IPS-11a (cell line): Measurements from ENCODE around the gene RSAD1.

ENCODE experiments used
- H3K4me3 ChIP-seq: one replicate; pipeline ENCODE4 v1.5.1; 2013; ENCODE audit warnings: low read depth, low read length, control low read depth

The RSAD1 gene

DNA sequence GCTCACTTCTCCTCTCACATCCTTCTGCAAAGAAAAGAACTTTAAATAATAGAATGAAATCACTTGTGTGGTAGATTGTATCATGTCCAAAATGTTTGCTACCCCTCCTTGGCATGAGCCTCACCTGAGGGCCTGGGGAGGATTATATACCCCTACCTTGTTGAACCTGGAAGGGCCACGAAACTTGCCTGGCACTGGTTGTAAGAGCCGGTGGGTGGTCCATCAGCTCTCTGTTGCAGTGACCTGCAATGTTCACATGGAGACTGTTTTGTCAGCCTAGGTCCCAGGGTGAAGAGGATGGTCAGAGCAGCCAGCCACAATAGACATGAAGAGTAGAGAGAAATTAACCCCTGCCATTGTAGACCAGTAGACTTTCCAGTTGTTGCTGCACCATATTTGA lies 10.2 kb downstream of the RSAD1 start:
- no peak overlapping the region for H3K4me3 ChIP-seq

DNA sequence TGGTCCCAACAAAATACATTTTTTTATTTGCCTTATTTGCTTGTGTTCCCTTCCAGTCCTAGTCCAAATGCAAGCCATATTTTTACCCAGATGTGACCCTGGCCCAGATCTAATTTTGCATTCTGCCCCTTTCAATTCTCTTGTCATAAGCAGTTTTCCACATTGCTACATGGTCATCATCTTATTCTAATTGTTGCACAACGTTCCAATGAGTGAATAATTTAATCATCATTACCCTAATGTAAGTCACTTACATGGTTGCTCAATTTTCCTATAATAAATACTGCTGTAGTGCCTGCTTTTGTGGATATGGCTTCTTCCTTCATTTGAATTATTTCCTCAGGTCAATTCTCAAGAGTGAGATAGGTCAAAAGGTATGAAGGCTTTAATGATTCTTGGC lies 12.8 kb downstream of the RSAD1 start:
- no peak overlapping the region for H3K4me3 ChIP-seq

DNA sequence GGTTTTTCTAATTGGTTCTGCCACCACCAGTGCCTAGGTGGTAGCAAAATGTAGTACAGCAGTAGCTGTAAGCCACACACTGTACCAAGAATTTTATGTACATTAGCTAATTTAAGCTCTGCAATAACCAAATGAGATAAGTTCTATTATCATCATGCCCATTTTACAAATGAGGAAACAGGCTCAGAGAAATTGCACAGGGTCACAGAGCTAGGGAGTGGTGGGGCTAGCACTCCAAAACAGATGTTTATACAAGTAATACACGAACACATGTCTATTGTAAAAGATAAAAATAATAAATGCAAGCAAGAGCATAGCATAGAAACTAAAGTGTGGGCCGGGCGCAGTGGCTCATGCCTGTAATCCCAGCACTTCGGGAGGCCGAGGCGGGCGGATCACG lies 13.6 kb downstream of the RSAD1 start:
- H3K4me3 ChIP-seq, result no peak overlapping the region

DNA sequence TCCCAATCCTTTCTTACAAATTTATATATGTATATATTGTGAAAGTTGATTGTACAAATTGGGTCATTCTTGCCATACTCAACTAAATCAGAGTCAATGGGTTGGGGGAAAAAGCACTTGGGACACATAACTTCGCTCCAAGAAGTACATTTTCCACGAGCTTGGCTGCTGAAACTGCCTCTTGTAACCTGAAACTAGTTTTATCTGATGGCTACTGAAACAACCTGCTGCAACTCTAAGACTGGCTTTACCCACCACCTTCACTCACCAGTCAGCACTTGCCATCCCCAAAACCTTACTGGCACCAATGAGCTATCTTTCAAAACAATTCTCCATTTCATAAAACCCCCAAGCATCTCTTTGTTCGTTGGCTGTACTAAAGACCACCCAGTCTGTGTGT lies 15.1 kb downstream of the RSAD1 start:
- H3K4me3 ChIP-seq, result no peak overlapping the region

GRCh38 chr17:50495217-50495823 lies 16.7 kb downstream of the RSAD1 start:
- H3K4me3 ChIP-seq, result no peak overlapping the region

DNA sequence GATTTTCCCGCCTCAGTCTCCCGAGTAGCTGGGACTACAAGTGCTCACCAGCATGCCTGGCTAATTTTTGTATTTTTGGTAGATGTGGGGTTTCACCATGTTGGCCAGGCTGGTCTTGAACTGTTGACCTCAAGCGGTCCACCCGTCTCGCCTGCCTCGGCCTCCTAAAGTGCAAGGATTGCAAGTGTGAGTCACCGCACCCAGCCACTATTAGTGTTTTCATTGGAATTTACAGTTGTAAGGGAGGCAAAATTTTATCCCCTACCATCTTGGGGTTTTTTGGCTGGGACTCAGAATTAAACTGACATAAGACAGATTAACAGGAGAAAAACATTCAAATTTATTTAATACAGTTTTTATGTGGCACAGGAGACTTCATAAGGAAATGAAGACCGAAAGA lies 17.3 kb downstream of the RSAD1 start:
- H3K4me3 ChIP-seq, result no peak overlapping the region

DNA sequence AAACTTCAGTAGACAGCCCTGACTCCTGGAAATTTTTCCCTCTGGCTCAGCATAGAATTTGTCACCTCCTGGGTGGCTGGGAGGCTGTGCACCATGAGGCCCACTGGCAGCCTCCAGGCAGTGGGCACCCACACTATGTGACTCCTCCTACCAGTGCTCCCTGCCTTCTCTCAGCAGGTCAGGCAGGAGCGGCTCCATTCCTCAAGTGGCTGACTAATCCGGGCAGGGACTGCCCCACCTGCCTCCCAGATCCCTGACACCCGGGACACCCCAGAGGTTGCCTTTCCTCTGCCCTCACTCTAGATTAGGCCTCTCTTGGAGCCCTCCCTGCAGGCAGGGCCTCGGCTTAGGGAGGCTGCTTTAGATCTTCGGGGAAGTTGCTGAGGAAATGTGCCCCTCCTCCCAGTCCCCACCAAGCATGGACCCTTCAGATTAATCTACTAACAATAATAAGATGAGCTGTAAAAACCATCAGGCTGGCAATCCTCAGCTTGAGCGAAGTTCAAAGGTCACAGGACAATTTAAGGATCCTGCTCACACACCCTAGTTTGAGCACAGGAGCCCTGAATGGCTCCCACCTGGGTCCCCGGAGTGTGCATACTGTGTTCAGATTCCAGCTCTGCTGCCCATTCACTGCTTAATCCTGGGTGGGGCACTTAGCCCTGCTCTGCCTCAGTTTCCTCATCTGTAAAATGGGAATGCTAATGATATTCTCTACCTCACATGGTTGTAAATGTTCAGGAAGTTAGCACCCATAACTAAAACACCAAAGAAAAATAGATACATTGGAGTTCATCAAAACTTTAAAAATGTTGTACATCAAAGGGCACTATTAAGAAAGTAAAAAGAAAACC lies 19.6 kb downstream of the RSAD1 start:
- H3K4me3 ChIP-seq, result no peak overlapping the region

- H3K4me3 ChIP-seq, result no peak overlapping the region
These were observed 20.6 kb downstream of the RSAD1 start for GRCh38 chr17:50499270-50499669.

- H3K4me3 ChIP-seq, result no peak overlapping the region
These were observed 21.1 kb downstream of the RSAD1 start for GRCh38 chr17:50499721-50500120.

GRCh38 chr17:50501054-50501453 lies 22.4 kb downstream of the RSAD1 start:
- H3K4me3 ChIP-seq, result no peak overlapping the region

- H3K4me3 ChIP-seq, result no peak overlapping the region
These were observed 23.8 kb downstream of the RSAD1 start for GRCh38 chr17:50502301-50502990.

- H3K4me3 ChIP-seq, result no peak overlapping the region
These were observed 27.0 kb downstream of the RSAD1 start for GRCh38 chr17:50505591-50506130.

DNA sequence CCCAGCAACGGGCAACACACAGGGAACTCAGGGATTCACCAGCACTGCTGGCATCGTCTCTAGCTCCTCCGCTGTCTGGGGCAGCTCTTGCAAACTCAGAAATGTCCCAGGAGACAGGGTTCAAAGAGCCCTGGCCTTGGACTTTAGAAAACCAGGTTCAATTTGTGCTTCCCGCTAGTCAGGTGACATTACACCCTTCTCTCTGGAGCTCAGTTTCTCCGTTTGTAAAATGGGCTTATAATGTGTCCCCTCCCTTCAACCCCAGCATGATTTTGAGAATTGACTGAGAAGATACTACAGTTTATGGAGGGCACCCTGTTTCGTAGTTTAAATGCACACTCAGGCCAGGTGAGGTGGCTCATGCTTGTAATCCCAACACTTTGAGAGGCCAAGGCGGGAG lies 27.6 kb downstream of the RSAD1 start:
- no peak overlapping the region for H3K4me3 ChIP-seq

GRCh38 chr17:50507871-50508572 lies 29.4 kb downstream of the RSAD1 start, which contains the start of gene MYCBPAP:
MYCBPAP (plus strand) TSS chr17:50508439; CDS start chr17:50508675, 236 bp downstream.
- H3K4me3 ChIP-seq, result peak within 1 kb of the TSS; percentile 47

DNA sequence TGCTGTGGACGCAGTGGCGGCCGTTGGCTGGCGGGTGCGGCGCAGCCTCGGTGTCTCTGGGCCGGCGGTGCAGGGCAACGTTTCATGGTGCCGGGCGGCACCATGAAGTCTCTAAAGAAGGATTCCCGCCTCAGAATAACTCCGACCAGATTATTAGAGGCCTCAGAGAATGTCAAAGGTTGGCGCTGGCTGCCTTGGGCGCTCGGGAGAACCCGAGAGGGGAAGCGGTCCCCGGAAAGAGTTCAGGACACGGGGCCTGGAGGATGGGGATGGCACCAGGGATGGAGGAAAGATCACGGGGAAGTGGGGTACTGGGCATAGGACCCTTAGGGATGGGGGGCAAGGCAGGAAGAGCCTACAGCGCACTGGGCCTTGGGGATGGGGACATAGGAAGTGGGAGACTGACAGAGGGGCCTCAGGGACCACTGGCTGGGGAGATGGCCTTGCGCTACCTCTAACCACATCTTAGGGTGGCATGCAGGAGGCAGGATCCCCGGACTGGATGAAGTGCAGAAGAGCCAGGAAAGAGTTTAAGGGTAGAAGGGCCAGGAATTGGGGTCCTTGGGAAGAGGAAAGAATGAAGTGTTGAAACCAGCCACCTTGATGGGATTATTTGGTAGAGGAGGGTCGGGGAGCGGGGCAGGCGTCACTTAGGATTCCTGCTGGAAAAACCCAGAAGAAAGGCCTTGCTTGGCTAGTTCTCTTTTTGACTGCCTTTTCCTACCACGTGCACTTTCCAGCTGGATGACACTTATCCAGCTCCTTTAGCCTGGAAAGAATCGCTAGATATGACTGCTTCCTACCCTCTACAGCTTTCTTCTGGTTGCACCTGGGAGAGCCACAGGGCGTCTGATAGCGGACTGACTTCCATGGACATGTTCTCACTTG lies 30.2 kb downstream of the RSAD1 start:
- H3K4me3 ChIP-seq, result peak overlapping the region; percentile 47

DNA sequence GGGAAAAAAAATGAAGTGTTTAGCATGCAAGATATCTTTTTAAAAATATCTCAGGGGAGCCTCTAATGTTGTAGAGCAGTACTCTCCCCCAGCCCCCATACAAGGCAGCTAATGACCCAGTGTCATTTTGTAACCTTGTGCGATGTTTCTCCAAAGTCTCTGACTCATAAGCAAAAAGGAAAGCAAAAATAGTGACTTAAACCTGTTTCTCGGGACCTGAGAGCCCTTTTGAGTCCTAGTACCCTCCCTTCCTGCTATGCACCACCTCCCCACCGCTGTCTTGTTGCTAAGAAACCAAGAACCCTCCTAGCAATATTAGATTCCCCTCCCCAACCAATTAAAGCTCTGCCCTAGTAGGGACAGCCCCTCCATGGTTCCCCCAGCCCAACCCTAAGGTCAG lies 32.4 kb downstream of the RSAD1 start:
- H3K4me3 ChIP-seq, result no peak overlapping the region

DNA sequence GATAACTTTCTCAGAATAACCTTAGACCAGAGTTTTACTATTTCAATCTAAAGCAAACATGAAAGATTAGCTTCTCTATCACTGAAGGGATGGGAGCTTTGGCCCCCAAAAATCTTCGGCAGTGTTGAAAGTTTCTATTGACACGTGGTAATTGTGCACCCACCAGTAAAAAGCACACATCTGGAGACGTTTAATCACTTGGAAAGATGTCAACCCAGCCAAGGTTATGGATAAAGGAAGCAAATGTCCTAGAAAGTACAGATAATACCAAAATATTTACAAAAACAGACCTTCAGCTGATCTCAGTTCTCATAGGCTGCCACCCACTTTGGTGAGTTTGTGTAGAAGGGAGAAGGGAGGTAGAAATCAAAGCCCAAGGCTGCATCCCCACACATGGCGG lies 34.8 kb downstream of the RSAD1 start:
- H3K4me3 ChIP-seq, result no peak overlapping the region

GRCh38 chr17:50514388-50514787 lies 35.7 kb downstream of the RSAD1 start:
- no peak overlapping the region for H3K4me3 ChIP-seq

DNA sequence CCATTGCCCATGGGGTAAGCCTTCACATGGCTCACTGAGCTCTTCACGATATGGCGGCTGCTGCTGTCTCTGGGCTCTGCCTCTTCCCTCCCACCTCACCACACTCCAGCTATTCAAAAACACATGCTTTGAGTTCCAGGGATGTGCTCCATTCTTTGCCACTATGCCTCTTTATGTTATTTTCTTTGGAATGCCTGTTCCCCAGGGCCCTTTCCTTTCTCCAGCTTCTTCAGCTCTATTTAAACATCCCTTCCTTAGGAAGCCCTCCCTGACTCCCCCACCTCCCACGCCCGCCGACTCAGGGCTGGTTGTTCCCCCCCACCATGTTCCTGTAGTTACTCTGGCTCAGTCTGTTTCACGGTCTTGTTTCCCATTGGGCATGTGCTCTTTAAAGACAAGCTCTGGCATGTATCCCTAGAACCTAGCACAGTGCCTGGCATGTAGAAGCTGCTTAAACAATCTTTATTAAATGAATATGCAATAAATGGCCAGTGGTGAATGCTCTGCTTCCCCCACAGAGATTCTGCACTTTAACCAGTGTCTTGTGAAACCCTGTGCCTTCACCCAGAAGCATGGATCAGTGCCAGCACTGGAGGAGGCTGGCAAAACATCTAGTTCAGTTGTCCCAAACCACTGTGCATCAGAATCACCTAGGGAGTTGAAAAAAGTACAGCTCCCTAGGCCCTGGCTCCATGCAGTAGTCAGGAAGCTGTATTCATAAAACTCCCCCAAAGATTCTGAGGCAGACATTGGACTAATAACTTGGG lies 36.5 kb downstream of the RSAD1 start:
- H3K4me3 ChIP-seq, result no peak overlapping the region
